IMR-90 (cell line): ENCODE data around the gene TIAM2. TPM values are rescaled to one million over a fixed set of nuclear protein-coding genes. Genes with fewer than 3 reads are reported as not detected.

ENCODE experiments used
- ATAC-seq: fragments of 200-7000 bp; cut with Tn5 transposase; 2 replicates; pipeline ENCODE4 v1.9.1; 2020; ENCODE audit warnings: low read depth, mild to moderate bottlenecking, moderate library complexity
- BruUV-seq: library from RNA; stranded (reverse); fragments of 400-500 nt; replicated peaks from 2 replicates; lab custom pipeline; 2021; lab: Mats Ljungman, UMichigan
- CTCF ChIA-PET: fragments of 300-600 bp; formaldehyde crosslinking; extraction: SDS; loops from one replicate; lab custom pipeline; 2021; ENCODE audit warnings: antibody characterized with exemption; lab: Yijun Ruan, JAX
- POLR2A ChIA-PET: fragments of 300-600 bp; sonication (Branson Sonifier 250); formaldehyde crosslinking; loops from one replicate; lab custom pipeline; 2022; ENCODE audit warnings: antibody characterized with exemption; ENCODE audit not compliant: unreplicated experiment; lab: Charles Lee
- DNase-seq: peaks from one replicate; pipeline ENCODE4 v3.0.0; 2013
- H2AFZ ChIP-seq: replicated peaks from 2 replicates; pipeline ENCODE3; 2013; ENCODE audit warnings: low read length, mild to moderate bottlenecking; ENCODE audit not compliant: poor library complexity
- H2AK5ac ChIP-seq: 2 replicates; pipeline ENCODE4 v1.6.1; 2013; ENCODE audit warnings: low read depth, low read length, inconsistent platforms
- H2AK9ac ChIP-seq: replicated peaks from 2 replicates; pipeline ENCODE3; 2013; ENCODE audit warnings: mild to moderate bottlenecking, low read depth, low read length, moderate library complexity; ENCODE audit not compliant: poor library complexity
- H2BK120ac ChIP-seq: 2 replicates; pipeline ENCODE4 v1.6.1; 2013; ENCODE audit warnings: low read depth, low read length, inconsistent platforms
- H2BK15ac ChIP-seq: 3 replicates; pipeline ENCODE4 v1.6.1; 2013; ENCODE audit warnings: low read depth, low read length, inconsistent platforms
- H2BK20ac ChIP-seq: 2 replicates; pipeline ENCODE4 v1.6.1; 2013; ENCODE audit warnings: low read depth, mild to moderate bottlenecking, inconsistent platforms, low read length, moderate library complexity
- H2BK5ac ChIP-seq: 2 replicates; pipeline ENCODE4 v1.6.1; 2013; ENCODE audit warnings: mild to moderate bottlenecking, low read depth, low read length, inconsistent platforms; ENCODE audit not compliant: poor library complexity, severe bottlenecking
- H3K14ac ChIP-seq: replicated peaks from 2 replicates; pipeline ENCODE4 v1.6.1; 2013; ENCODE audit warnings: low read depth, low read length, inconsistent platforms
- H3K18ac ChIP-seq: 2 replicates; pipeline ENCODE4 v1.6.1; 2013; ENCODE audit warnings: low read depth, low read length, control low read depth
- H3K23ac ChIP-seq: 2 replicates; pipeline ENCODE4 v1.6.1; 2013; ENCODE audit warnings: low read depth, low read length, inconsistent platforms
- H3K27ac ChIP-seq: 2 replicates; pipeline ENCODE4 v1.5.1; 2013; ENCODE audit warnings: mild to moderate bottlenecking, control low read depth, low read length; ENCODE audit not compliant: insufficient read depth
- H3K27me3 ChIP-seq: 2 replicates; pipeline ENCODE4 v1.6.1; 2013; ENCODE audit warnings: low read length; ENCODE audit not compliant: control insufficient read depth, insufficient read depth
- H3K36me3 ChIP-seq: 2 replicates; pipeline ENCODE4 v1.6.1; 2013; ENCODE audit warnings: low read length, mixed read lengths; ENCODE audit not compliant: control insufficient read depth, insufficient read depth
- H3K4ac ChIP-seq: 2 replicates; pipeline ENCODE4 v1.6.1; 2013; ENCODE audit warnings: low read depth, low read length, inconsistent platforms
- H3K4me1 ChIP-seq: 2 replicates; pipeline ENCODE4 v1.6.1; 2013; ENCODE audit warnings: low read length, mixed read lengths; ENCODE audit not compliant: control insufficient read depth, insufficient read depth
- H3K4me2 ChIP-seq: 2 replicates; pipeline ENCODE4 v1.6.1; 2013; ENCODE audit warnings: low read depth, mild to moderate bottlenecking, control low read depth, low read length, moderate library complexity
- H3K4me3 ChIP-seq: 2 replicates; pipeline ENCODE4 v1.5.1; 2013; ENCODE audit warnings: low read depth, mild to moderate bottlenecking, control low read depth, low read length, moderate library complexity; ENCODE audit not compliant: insufficient read depth
- H3K56ac ChIP-seq: 2 replicates; pipeline ENCODE4 v1.6.1; 2013; ENCODE audit warnings: low read length, inconsistent platforms; ENCODE audit not compliant: insufficient read depth; ENCODE audit errors: extremely low read depth
- H3K79me1 ChIP-seq, 2 experiments: 2 replicates each; pipeline ENCODE4 v1.6.1; 2013; ENCODE audit warnings: low read length in 2 of 2, inconsistent platforms in 1 of 2, low read depth in 1 of 2
- H3K9ac ChIP-seq: 2 replicates; pipeline ENCODE4 v1.6.1; 2013; ENCODE audit warnings: low read depth, low read length, control low read depth
- H3K9me1 ChIP-seq: 2 replicates; pipeline ENCODE4 v1.6.1; 2013; ENCODE audit warnings: low read length, inconsistent platforms; ENCODE audit not compliant: insufficient read depth
- H3K9me3 ChIP-seq: 2 replicates; pipeline ENCODE4 v1.6.1; 2013; ENCODE audit warnings: low read length; ENCODE audit not compliant: control insufficient read depth, insufficient read depth
- H4K20me1 ChIP-seq: 2 replicates; pipeline ENCODE4 v1.6.1; 2013; ENCODE audit warnings: low read length, inconsistent platforms; ENCODE audit not compliant: insufficient read depth
- H4K5ac ChIP-seq: 2 replicates; pipeline ENCODE4 v1.6.1; 2013; ENCODE audit warnings: mild to moderate bottlenecking, low read depth, low read length, control low read depth
- H4K8ac ChIP-seq, 2 experiments: 2 replicates each; pipeline ENCODE4 v1.6.1; 2013; ENCODE audit warnings: low read depth in 2 of 2, low read length in 2 of 2, control low read depth in 1 of 2, inconsistent platforms in 1 of 2
- H4K91ac ChIP-seq: 2 replicates; pipeline ENCODE4 v1.6.1; 2013; ENCODE audit warnings: low read depth, low read length, inconsistent platforms; ENCODE audit not compliant: insufficient read depth
- BHLHE40 ChIP-seq: fragments of 150-350 bp; IDR thresholded peaks from 2 replicates; pipeline ENCODE4 v1.6.1; 2016; ENCODE audit warnings: mild to moderate bottlenecking, low read depth, low read length
- CEBPB ChIP-seq: IDR thresholded peaks from 2 replicates; pipeline ENCODE4 v1.6.1; 2012; ENCODE audit warnings: low read depth, low read length, improper control_type of control experiment
- NFE2L2 ChIP-seq: fragments of 150-350 bp; IDR thresholded peaks from 2 replicates; pipeline ENCODE4 v1.6.1; 2016; ENCODE audit warnings: low read depth, mild to moderate bottlenecking, low read length
- RCOR1 ChIP-seq: IDR thresholded peaks from 2 replicates; pipeline ENCODE4 v1.6.1; 2012; ENCODE audit warnings: mild to moderate bottlenecking, low read length, improper control_type of control experiment; ENCODE audit not compliant: insufficient replicate concordance
- SMC3 ChIP-seq: fragments of 150-350 bp; IDR thresholded peaks from 2 replicates; pipeline ENCODE4 v1.6.1; 2016; ENCODE audit warnings: low read depth, mild to moderate bottlenecking, antibody characterized with exemption, low read length, moderate library complexity
- WGBS, 2 experiments: methylation state at CpG; one replicate each; pipeline versions ENCODE4 v1.1.5 to v1.1.7; 2013; ENCODE audit warnings: missing lambda C conversion rate in 2 of 2; ENCODE audit not compliant: insufficient read length in 1 of 2; ENCODE audit errors: extremely low coverage in 2 of 2; 5-methylcytosine and 5-hydroxymethylcytosine counted together
- dilution Hi-C: fragments of 300-500 bp; cut with HindIII; formaldehyde crosslinking; loops from one replicate; pipeline ENCODE4 v1.14.3; 2018; ENCODE audit warnings: low sequenced_read_pairs; ENCODE audit not compliant: unreplicated experiment
- in situ Hi-C: fragments of 300-500 bp; cut with MboI; formaldehyde crosslinking; loops from 3 replicates; pipeline ENCODE4 v1.14.3; 2019; ENCODE audit warnings: low sequenced_read_pairs, inconsistent platforms, mixed read lengths
- intact Hi-C: fragments of 100-400 bp; cut with micrococcal nuclease; formaldehyde crosslinking; loops from 2 replicates; pipeline ENCODE4 v1.10.0; 2022
- polyA plus RNA-seq, 3 experiments: library from polyadenylated mRNA; depleted of rRNA; stranded (reverse); fragments of >200 nt; gene quantifications; 2 replicates each; pipeline ENCODE4 v1.2.3, GENCODE V29; 2012; ENCODE audit warnings: low replicate concordance in 1 of 3
- total RNA-seq: library from RNA; depleted of rRNA; stranded (reverse); fragments of >200 nt; gene quantifications from 2 replicates; pipeline ENCODE4 v1.2.3, GENCODE V29; 2012

The TIAM2 gene
- total and polyA plus RNA-seq, 2 of the 4 experiments (the other 2 are of a cell fraction): 3.1 to 4.7 TPM

DNA sequence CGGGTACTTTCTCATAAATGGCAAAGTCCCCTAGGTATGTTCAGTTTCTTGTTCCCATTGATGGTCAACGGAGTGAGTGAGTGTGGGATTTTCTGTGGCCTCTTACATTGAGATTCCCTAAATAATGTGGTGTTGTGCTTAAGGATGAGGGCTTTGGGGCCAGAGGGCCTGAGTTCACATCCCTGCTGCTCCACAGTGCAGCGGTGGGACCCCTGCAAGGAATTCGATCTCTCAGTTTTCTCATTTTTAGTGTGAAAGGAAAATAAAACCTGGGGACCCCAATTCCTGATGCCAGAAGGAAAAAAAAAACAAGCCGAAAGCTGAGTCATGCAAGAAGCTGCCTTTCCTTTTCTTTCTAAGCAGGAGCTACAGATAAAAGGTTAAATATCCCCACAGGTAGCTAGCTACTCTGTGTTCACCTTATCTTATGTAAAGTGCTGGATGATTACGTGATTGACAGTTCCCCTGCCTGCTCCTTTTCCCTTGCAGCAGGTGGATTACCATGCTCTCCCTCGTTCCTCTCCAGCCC, 148.5 kb downstream of the TIAM2 start:
- intact Hi-C loops: no loop called here
- H3K56ac ChIP-seq: no peak overlapping the region; the same call in 1 of the 2 replicates
- H4K20me1 ChIP-seq: no peaks in the 10 kb centered on the region
- H4K5ac ChIP-seq: peak overlapping the region; percentile 89
- no peaks in the 10 kb centered on the region for H3K36me3 ChIP-seq
- peak overlapping the region; percentile 86 for H3K27ac ChIP-seq
- H3K9ac ChIP-seq: peak overlapping the region; percentile 49
- H3K9me3 ChIP-seq: no peaks in the 10 kb centered on the region
- peak overlapping the region; percentile 92; the same call in 2 of the 3 replicates for H2BK15ac ChIP-seq
- H2AK9ac ChIP-seq: peak overlapping the region; percentile 95
- DNase-seq (no peak), ATAC-seq (0 out of 2 replicates have a peak, but pooled peaks have one; percentile 21)
- peaks cover 19% of the 10 kb centered on the region for H3K4me1 ChIP-seq
- BruUV-seq: no TSS peak
- peak overlapping the region; percentile 36 to 84; a peak in 3 of 4 replicates for H4K8ac ChIP-seq
- peaks cover 24% of the 10 kb centered on the region for H3K9me1 ChIP-seq
- peak overlapping the region; percentile 77 for H3K4me2 ChIP-seq
- peak overlapping the region; percentile 82 for H2AK5ac ChIP-seq
- 40% methylated on average over 1 of the region's 7 CpGs; no CpG with 5 or more reads in 1 of the 2 experiments for WGBS, 2 experiments
- H2AFZ ChIP-seq: peak overlapping the region; percentile 87
- H3K27me3 ChIP-seq: no peaks in the 10 kb centered on the region
- in situ Hi-C loops: no loop called here
- TF ChIP-seq BHLHE40: no peak
- no peak for TF ChIP-seq CEBPB
- TF ChIP-seq NFE2L2: 0 out of 2 replicates have a peak, but pooled peaks have one; percentile 30
- TF ChIP-seq RCOR1: no peak
- no peak for TF ChIP-seq SMC3
- H3K79me1 ChIP-seq: peaks cover 0 to 26% of the 10 kb centered on the region in 2 experiments; a peak in 2 of 4 replicates
- H3K23ac ChIP-seq: peak overlapping the region; percentile 92
- ChIA-PET CTCF (interaction anchor here (0.6 kb wide), 1 partner anchor 41 kb away, joined by 3 read pairs; no protein-coding TSS in a partner anchor), POLR2A (interaction anchor here (0.6 kb wide), 2 partner anchors 23 to 74 kb away, joined by 3 to 9 read pairs; no protein-coding TSS in a partner anchor)
- H4K91ac ChIP-seq: peak overlapping the region; percentile 66; the same call in 1 of the 2 replicates
- H3K4ac ChIP-seq: peak overlapping the region; percentile 94
- dilution Hi-C loops: no loop called here
- H3K18ac ChIP-seq: peak overlapping the region; percentile 95
- H2BK120ac ChIP-seq: peak overlapping the region; percentile 96
- peak overlapping the region; percentile 84 for H2BK5ac ChIP-seq
- H2BK20ac ChIP-seq: peak overlapping the region; percentile 96
- 0 out of 2 replicates have a peak overlapping the region, but pooled peaks have one; percentile 7 for H3K4me3 ChIP-seq
- peak overlapping the region; percentile 93 for H3K14ac ChIP-seq
